ENCODE data around the gene ANKRD44. TPM values are rescaled to one million over a fixed set of nuclear protein-coding genes. Genes with fewer than 3 reads are reported as not detected.

Gene ANKRD44
- total and polyA plus RNA-seq, 2 of the 8 experiments (the other 6 are each of a cell fraction or from before 2014, with no cell fraction given), result 1.2 to 1.3 TPM

GRCh38 chr2:196955036-196955435 lies 355.5 kb downstream of the ANKRD44 start:
- no peak overlapping the region for H3K9ac ChIP-seq (replicated peaks in 1 of 4; ENCODE audit: extremely low read depth in 1 of 4, low read depth in 3 of 4, low read length in 3 of 4)
- 82% methylated on average over 3 of the region's 3 CpGs; no CpG with 5 or more reads in 1 of the 2 experiments for WGBS, 2 experiments (ENCODE audit: extremely low coverage in 1 of 2, insufficient coverage in 1 of 2, insufficient read length in 1 of 2, insufficient replicate concordance in 2 of 2, low coverage in 1 of 2, low lambda C conversion rate in 2 of 2, missing lambda C conversion rate in 1 of 2)
- H4K20me1 ChIP-seq (replicated peaks in 1 of 2; ENCODE audit: control insufficient read depth in 1 of 2, insufficient read depth in 2 of 2, low read length in 2 of 2), result no peaks in the 10 kb centered on the region
- H3K23me2 ChIP-seq (ENCODE audit: low read depth, low read length), result no peaks in the 10 kb centered on the region
- H2AK5ac ChIP-seq (ENCODE audit: low read depth, low read length), result no peak overlapping the region
- no peak overlapping the region for H2BK120ac ChIP-seq (replicated peaks; ENCODE audit: low read depth, low read length)
- H3K9me3 ChIP-seq (ENCODE audit: insufficient read depth in 2 of 2, low read depth in 1 of 2, low read length in 1 of 2), result no peaks in the 10 kb centered on the region
- H3K79me1 ChIP-seq (ENCODE audit: low read depth, low read length), result no peaks in the 10 kb centered on the region
- TF ChIP-seq RNF2 (IDR thresholded peaks at IDR 0.05; ENCODE audit: borderline replicate concordance, low read depth, low read length, missing control alignments, poor library complexity, severe bottlenecking), result no peak
- TF ChIP-seq ASH2L (IDR thresholded peaks at IDR 0.05; ENCODE audit: low read length), result no peak
- no peak for TF ChIP-seq NRF1 (IDR thresholded peaks at IDR 0.05; ENCODE audit: low read depth, low read length)
- no peak overlapping the region for H3K14ac ChIP-seq (ENCODE audit: insufficient read length)
- no peak for DNase-seq (ENCODE audit: low read depth in 1 of 2, low spot score in 2 of 2)
- H3K4me2 ChIP-seq (ENCODE audit: insufficient read depth in 1 of 2, low read depth in 2 of 2, low read length in 2 of 2), result no peak overlapping the region
- no peaks in the 10 kb centered on the region for H3K79me2 ChIP-seq (ENCODE audit: control insufficient read depth in 1 of 2, insufficient read depth in 2 of 2, low read length in 2 of 2)
- no peak overlapping the region for H3K18ac ChIP-seq (ENCODE audit: extremely low read depth, low read length)
- peaks cover 2 to 12% (median 7%) of the 10 kb centered on the region in 4 experiments; a peak in 3 of 7 replicates for H3K4me1 ChIP-seq (replicated peaks in 1 of 4; ENCODE audit: control insufficient read depth in 3 of 4, insufficient read depth in 4 of 4, low read length in 3 of 4)
- no peak overlapping the region for H3K4ac ChIP-seq (replicated peaks; ENCODE audit: insufficient read length, low read depth, low read length)
- H2BK12ac ChIP-seq (ENCODE audit: low read depth, low read length), result no peak overlapping the region
- no peaks in the 10 kb centered on the region for H3K36me3 ChIP-seq (ENCODE audit: control insufficient read depth in 2 of 4, insufficient read depth in 4 of 4, low read length in 3 of 4)
- H4K91ac ChIP-seq (replicated peaks; ENCODE audit: insufficient read length, low read length), result no peak overlapping the region
- ChIA-PET POLR2A (ENCODE audit: partially characterized antibody) (no interaction called here), CTCF (ENCODE audit: partially characterized antibody) (interaction anchor here (0.7 to 2.1 kb wide), 4 partner anchors 9 to 127 kb away, joined by 3 to 6 read pairs (median 5); no protein-coding TSS in a partner anchor)
- H3K4me3 ChIP-seq (ENCODE audit: extremely low read depth in 1 of 4, insufficient read depth in 2 of 4, low read depth in 3 of 4, low read length in 4 of 4), result no peak overlapping the region
- H3K27me3 ChIP-seq (replicated peaks in 1 of 4; ENCODE audit: control insufficient read depth in 3 of 4, extremely low read depth in 1 of 4, insufficient read depth in 3 of 4, low read length in 3 of 4), result no peaks in the 10 kb centered on the region
- H3K23ac ChIP-seq (ENCODE audit: insufficient read length), result no peak overlapping the region
- no peak overlapping the region for H4K8ac ChIP-seq (ENCODE audit: extremely low read depth, insufficient read depth, low read length)
- no peak overlapping the region for H3K27ac ChIP-seq (ENCODE audit: low read depth, low read length)
- FAIRE-seq, result no peak
- no peak overlapping the region for H3K56ac ChIP-seq (replicated peaks; ENCODE audit: insufficient read length, low read depth, low read length)
- no peak overlapping the region for H2BK5ac ChIP-seq (ENCODE audit: low read depth, low read length)
- H2BK20ac ChIP-seq (ENCODE audit: low read length), result no peak overlapping the region
- no peak overlapping the region for H2AFZ ChIP-seq (ENCODE audit: low read length)
- no peak overlapping the region for H2BK15ac ChIP-seq (ENCODE audit: low read length)
- H4K5ac ChIP-seq (ENCODE audit: insufficient read length, low read depth, low read length), result no peak overlapping the region

Data from H1 (cell line).